ENCODE measurements around the gene PAK6. TPM values are rescaled to one million over a fixed set of nuclear protein-coding genes. Genes with fewer than 3 reads are reported as not detected.
A peak's percentile ranks its signal among the peaks of the same experiment; 100 is the strongest.

PAK6 gene
- total RNA-seq, 1 donor from 2014 or later: 0.26 TPM

GRCh38 chr15:40253167-40253790 lies 14.4 kb downstream of the PAK6 start:
- Mint-ChIP-seq H3K4me1 (ENCODE audit: low read depth) (peaks cover 5% of the 10 kb centered on the region), H3K27me3 (ENCODE audit: insufficient read depth) (peaks cover 35% of the 10 kb centered on the region), H3K9me3 (no peaks in the 10 kb centered on the region), H3K36me3 (ENCODE audit: low read depth) (no peaks in the 10 kb centered on the region), H3K27ac (no peak overlapping the region), H3K4me3 (peak overlapping the region; percentile 77)
- no peak for DNase-seq (ENCODE audit: low spot score)
- intact Hi-C loops (cut with micrococcal nuclease): no loop called here

- Mint-ChIP-seq H3K4me1 (ENCODE audit: low read depth) (peaks cover 5% of the 10 kb centered on the region), H3K27me3 (ENCODE audit: insufficient read depth) (peaks cover 39% of the 10 kb centered on the region), H3K27ac (no peak overlapping the region), H3K36me3 (ENCODE audit: low read depth) (no peaks in the 10 kb centered on the region), H3K9me3 (no peaks in the 10 kb centered on the region), H3K4me3 (no peak overlapping the region)
- DNase-seq (ENCODE audit: low spot score): no peak
- intact Hi-C loops (cut with micrococcal nuclease): no loop called here
Measured at GRCh38 chr15:40254452-40254851, 15.6 kb downstream of the PAK6 start.

GRCh38 chr15:40255033-40255432 lies 16.2 kb downstream of the PAK6 start:
- Mint-ChIP-seq H3K9me3 (no peaks in the 10 kb centered on the region), H3K27ac (no peak overlapping the region), H3K4me1 (ENCODE audit: low read depth) (peaks cover 5% of the 10 kb centered on the region), H3K36me3 (ENCODE audit: low read depth) (no peaks in the 10 kb centered on the region), H3K4me3 (no peak overlapping the region), H3K27me3 (ENCODE audit: insufficient read depth) (peaks cover 39% of the 10 kb centered on the region)
- intact Hi-C loops (cut with micrococcal nuclease): no loop called here
- no peak for DNase-seq (ENCODE audit: low spot score)

- no peak for DNase-seq (ENCODE audit: low spot score)
- intact Hi-C loops (cut with micrococcal nuclease): no loop called here
- Mint-ChIP-seq H3K4me3 (no peak overlapping the region), H3K27me3 (ENCODE audit: insufficient read depth) (peaks cover 37% of the 10 kb centered on the region), H3K27ac (no peak overlapping the region), H3K4me1 (ENCODE audit: low read depth) (peaks cover 5% of the 10 kb centered on the region), H3K9me3 (no peaks in the 10 kb centered on the region), H3K36me3 (ENCODE audit: low read depth) (no peaks in the 10 kb centered on the region)
Measured at GRCh38 chr15:40256638-40257235, 17.9 kb downstream of the PAK6 start.

GRCh38 chr15:40257656-40258450 lies 19.0 kb downstream of the PAK6 start:
- Mint-ChIP-seq H3K4me3 (no peak overlapping the region), H3K9me3 (no peaks in the 10 kb centered on the region), H3K27ac (no peak overlapping the region), H3K4me1 (ENCODE audit: low read depth) (peaks cover 4% of the 10 kb centered on the region), H3K27me3 (ENCODE audit: insufficient read depth) (peaks cover 40% of the 10 kb centered on the region), H3K36me3 (ENCODE audit: low read depth) (no peaks in the 10 kb centered on the region)
- intact Hi-C loops (cut with micrococcal nuclease): no loop called here
- DNase-seq (ENCODE audit: low spot score): no peak

- Mint-ChIP-seq H3K27me3 (ENCODE audit: insufficient read depth) (peaks cover 33% of the 10 kb centered on the region), H3K4me1 (ENCODE audit: low read depth) (no peaks in the 10 kb centered on the region), H3K9me3 (no peaks in the 10 kb centered on the region), H3K4me3 (no peak overlapping the region), H3K27ac (no peak overlapping the region), H3K36me3 (ENCODE audit: low read depth) (no peaks in the 10 kb centered on the region)
- DNase-seq (ENCODE audit: low spot score): no peak
- intact Hi-C loops (cut with micrococcal nuclease): no loop called here
Measured at GRCh38 chr15:40258544-40258943, 19.7 kb downstream of the PAK6 start.

- no peak overlapping the region for H3K27ac Mint-ChIP-seq
- H3K9me3 Mint-ChIP-seq: no peaks in the 10 kb centered on the region
- intact Hi-C loops (cut with micrococcal nuclease): no loop called here
- H3K27me3 Mint-ChIP-seq (ENCODE audit: insufficient read depth): peaks cover 29% of the 10 kb centered on the region
- H3K4me3 Mint-ChIP-seq: no peak overlapping the region
- H3K4me1 Mint-ChIP-seq (ENCODE audit: low read depth): no peaks in the 10 kb centered on the region
- DNase-seq (ENCODE audit: low spot score): no peak
- H3K36me3 Mint-ChIP-seq (ENCODE audit: low read depth): no peaks in the 10 kb centered on the region
Measured at GRCh38 chr15:40259021-40259420, 20.2 kb downstream of the PAK6 start.

GRCh38 chr15:40263024-40263754 lies 24.3 kb downstream of the PAK6 start:
- DNase-seq (ENCODE audit: low spot score): no peak
- intact Hi-C loops (cut with micrococcal nuclease): no loop called here
- Mint-ChIP-seq H3K9me3 (no peaks in the 10 kb centered on the region), H3K27ac (no peak overlapping the region), H3K4me3 (no peak overlapping the region), H3K27me3 (ENCODE audit: insufficient read depth) (peaks cover 19% of the 10 kb centered on the region), H3K36me3 (ENCODE audit: low read depth) (no peaks in the 10 kb centered on the region), H3K4me1 (ENCODE audit: low read depth) (no peaks in the 10 kb centered on the region)

GRCh38 chr15:40264321-40265153 lies 25.7 kb downstream of the PAK6 start:
- Mint-ChIP-seq H3K9me3 (no peaks in the 10 kb centered on the region), H3K36me3 (ENCODE audit: low read depth) (no peaks in the 10 kb centered on the region), H3K27me3 (ENCODE audit: insufficient read depth) (peaks cover 14% of the 10 kb centered on the region), H3K4me3 (no peak overlapping the region), H3K27ac (no peak overlapping the region), H3K4me1 (ENCODE audit: low read depth) (no peaks in the 10 kb centered on the region)
- DNase-seq (ENCODE audit: low spot score): no peak
- intact Hi-C loops (cut with micrococcal nuclease): no loop called here

- Mint-ChIP-seq H3K36me3 (ENCODE audit: low read depth) (no peaks in the 10 kb centered on the region), H3K9me3 (no peaks in the 10 kb centered on the region), H3K27ac (no peak overlapping the region), H3K27me3 (ENCODE audit: insufficient read depth) (peaks cover 14% of the 10 kb centered on the region), H3K4me3 (no peak overlapping the region), H3K4me1 (ENCODE audit: low read depth) (no peaks in the 10 kb centered on the region)
- DNase-seq (ENCODE audit: low spot score): no peak
- intact Hi-C loops (cut with micrococcal nuclease): no loop called here
Measured at GRCh38 chr15:40265355-40265754, 26.5 kb downstream of the PAK6 start.

GRCh38 chr15:40265875-40266274 lies 27.0 kb downstream of the PAK6 start:
- no peaks in the 10 kb centered on the region for H3K9me3 Mint-ChIP-seq
- intact Hi-C loops (cut with micrococcal nuclease): no loop called here
- no peak overlapping the region for H3K27ac Mint-ChIP-seq
- no peaks in the 10 kb centered on the region for H3K36me3 Mint-ChIP-seq (ENCODE audit: low read depth)
- no peak overlapping the region for H3K4me3 Mint-ChIP-seq
- peaks cover 13% of the 10 kb centered on the region for H3K27me3 Mint-ChIP-seq (ENCODE audit: insufficient read depth)
- DNase-seq (ENCODE audit: low spot score): no peak
- H3K4me1 Mint-ChIP-seq (ENCODE audit: low read depth): no peaks in the 10 kb centered on the region

- Mint-ChIP-seq H3K9me3 (no peaks in the 10 kb centered on the region), H3K27ac (no peak overlapping the region), H3K4me1 (ENCODE audit: low read depth) (no peaks in the 10 kb centered on the region), H3K36me3 (ENCODE audit: low read depth) (no peaks in the 10 kb centered on the region), H3K4me3 (no peak overlapping the region), H3K27me3 (ENCODE audit: insufficient read depth) (peaks cover 4% of the 10 kb centered on the region)
- intact Hi-C loops (cut with micrococcal nuclease): no loop called here
- no peak for DNase-seq (ENCODE audit: low spot score)
Measured at GRCh38 chr15:40266828-40267304, 28.0 kb downstream of the PAK6 start.

Data from activated T-helper 1 cell treated with anti-CD3 and anti-CD28 coated beads, Interleukin-12 subunit alpha, Interleukin-12 subunit beta, Interleukin-2, Interleukin-4 antibody, amounts not matched to agents 30 ng/mL and 10 ng/mL and 1 ng/mL, durations not matched to agents 14 hours and 24 hours and 36 hours (primary cell).